B cell (primary cell): Measurements from ENCODE around the gene MAPK10. TPM values are rescaled to one million over a fixed set of nuclear protein-coding genes. Genes with fewer than 3 reads are reported as not detected.

Experiments
- ATAC-seq: fragments of 200-7000 bp; cut with Tn5 transposase; one replicate; pipeline ENCODE4 v1.10.0; 2021; ENCODE audit warnings: low read depth, mild to moderate bottlenecking, moderate number of reproducible peaks, moderate library complexity
- CTCF ChIA-PET: fragments of 350-600 bp; sonication (Branson Sonifier 250); formaldehyde crosslinking; loops from one replicate; lab custom pipeline; 2021; ENCODE audit warnings: antibody characterized with exemption, inconsistent platforms; lab: Charles Lee
- POLR2A ChIA-PET: fragments of 350-600 bp; sonication (Branson Sonifier 250); formaldehyde crosslinking; loops from one replicate; lab custom pipeline; 2021; ENCODE audit warnings: antibody characterized with exemption; lab: Charles Lee
- DNase-seq: peaks from one replicate; pipeline ENCODE4 v3.0.0; 2013
- H2AFZ ChIP-seq: 2 replicates; pipeline ENCODE4 v1.6.1; 2012; ENCODE audit warnings: mild to moderate bottlenecking, low read depth, low read length; ENCODE audit not compliant: insufficient read depth, poor library complexity, severe bottlenecking
- H3K27ac ChIP-seq, 2 donors: 1 replicate in 1 of 2; 2 replicates in 1 of 2; pipeline ENCODE4 v1.5.1; 2012 to 2013; ENCODE audit warnings: low read length in 2 of 2, mild to moderate bottlenecking in 2 of 2, moderate library complexity in 1 of 2
- H3K27me3 ChIP-seq, 4 experiments: fragments of 200-600 bp in 1 of 4; sonication (generic) in 1 of 4; replicated peaks in 1 of 4; 1 replicate in 2 of 4; 2 replicates in 2 of 4; pipeline versions ENCODE4 v1.6.1 to v1.7.0; 2013 to 2016; ENCODE audit warnings: low read length in 3 of 4, mild to moderate bottlenecking in 2 of 4, mixed read lengths in 1 of 4, moderate library complexity in 1 of 4; ENCODE audit not compliant: insufficient read depth in 4 of 4, control insufficient read depth in 3 of 4; ENCODE audit errors: control extremely low read depth in 1 of 4
- H3K36me3 ChIP-seq, 2 experiments: replicated peaks in 1 of 2; 1 replicate in 1 of 2; 2 replicates in 1 of 2; pipeline versions ENCODE4 v1.6.1 to v1.7.1; 2013; ENCODE audit warnings: low read length in 1 of 2; ENCODE audit not compliant: insufficient read depth in 2 of 2, control insufficient read depth in 1 of 2; ENCODE audit errors: control extremely low read depth in 1 of 2, extremely low read depth in 1 of 2
- H3K4me1 ChIP-seq, 2 donors: fragments of 200-600 bp in 1 of 2; sonication (generic) in 1 of 2; 1 replicate in 1 of 2; 2 replicates in 1 of 2; pipeline versions ENCODE4 v1.5.1 to v1.6.1; 2013 to 2017; ENCODE audit warnings: low read length in 2 of 2; ENCODE audit not compliant: control insufficient read depth in 2 of 2, insufficient read depth in 2 of 2
- H3K4me2 ChIP-seq: replicated peaks from 2 replicates; pipeline ENCODE3; 2012; ENCODE audit warnings: mild to moderate bottlenecking, low read depth, low read length; ENCODE audit not compliant: poor library complexity, severe bottlenecking
- H3K4me3 ChIP-seq, 5 experiments: fragments of 200-600 bp in 1 of 5; sonication (generic) in 1 of 5; 1 replicate in 3 of 5; 2 replicates in 2 of 5; pipeline versions ENCODE4 v1.5.1 to v1.7.0; 2011 to 2016; ENCODE audit warnings: low read length in 4 of 5, mild to moderate bottlenecking in 4 of 5, low read depth in 2 of 5, control low read depth in 1 of 5, moderate library complexity in 1 of 5; ENCODE audit not compliant: insufficient read depth in 1 of 5; ENCODE audit errors: control extremely low read depth in 1 of 5, extremely low read depth in 1 of 5
- H3K79me2 ChIP-seq: fragments of 200-600 bp; sonication (generic); one replicate; pipeline ENCODE4 v1.6.0; 2016; ENCODE audit warnings: low read length; ENCODE audit not compliant: control insufficient read depth, insufficient read depth
- H3K9ac ChIP-seq: fragments of 200-600 bp; sonication (generic); 2 replicates; pipeline ENCODE4 v1.6.1; 2017; ENCODE audit warnings: mild to moderate bottlenecking, low read length, moderate library complexity
- H3K9me3 ChIP-seq, 3 donors: one replicate each; pipeline versions ENCODE4 v1.6.1 to v1.7.1; 2013; ENCODE audit warnings: low read length in 2 of 3; ENCODE audit not compliant: control insufficient read depth in 2 of 3, insufficient read depth in 1 of 3; ENCODE audit errors: control extremely low read depth in 1 of 3
- H4K20me1 ChIP-seq: 2 replicates; pipeline ENCODE4 v1.6.0; 2012; ENCODE audit warnings: mild to moderate bottlenecking, low read length; ENCODE audit not compliant: insufficient read depth, control insufficient read depth, poor library complexity, severe bottlenecking
- H3K27ac Mint-ChIP-seq: one replicate; pipeline ENCODE4 v1.8.0; 2021; ENCODE audit warnings: mixed read lengths
- H3K27me3 Mint-ChIP-seq: one replicate; pipeline ENCODE4 v1.8.0; 2021; ENCODE audit warnings: mixed read lengths
- H3K4me1 Mint-ChIP-seq: one replicate; pipeline ENCODE4 v1.8.0; 2021; ENCODE audit warnings: mixed read lengths
- H3K4me3 Mint-ChIP-seq: one replicate; pipeline ENCODE4 v1.8.0; 2021; ENCODE audit warnings: mixed read lengths
- H3K9me3 Mint-ChIP-seq: one replicate; pipeline ENCODE4 v1.8.0; 2022; ENCODE audit warnings: mixed read lengths; ENCODE audit not compliant: insufficient read depth
- EZH2 ChIP-seq: IDR thresholded peaks from 2 replicates; pipeline ENCODE4 v1.6.1; 2012; ENCODE audit warnings: borderline replicate concordance, low read depth, mild to moderate bottlenecking, moderate library complexity, low read length; ENCODE audit not compliant: insufficient read depth, poor library complexity, severe bottlenecking
- WGBS: methylation state at CpG from one replicate; pipeline ENCODE4 v1.1.5; 2013; ENCODE audit warnings: missing lambda C conversion rate; ENCODE audit not compliant: insufficient coverage; 5-methylcytosine and 5-hydroxymethylcytosine counted together
- intact Hi-C: fragments of 100-400 bp; cut with micrococcal nuclease; formaldehyde crosslinking; loops from one replicate; pipeline ENCODE4 v1.10.0; 2022
- polyA plus RNA-seq: library from polyadenylated mRNA; depleted of rRNA; stranded (reverse); fragments of >200 nt; gene quantifications from 2 replicates; pipeline ENCODE4 v1.2.3, GENCODE V29; 2012
- total RNA-seq, 2 donors: library from RNA; stranded (reverse); fragments of 120-200 nt in 1 of 2; gene quantifications; 1 replicate in 1 of 2; 2 replicates in 1 of 2; pipeline versions ENCODE4 v1.2.3 to v1.2.4, GENCODE V29; 2013 to 2022
- TF ChIP-seq, protein P1 (sequence below): fragments of 200-600 bp; IDR thresholded peaks from one replicate; pipeline ENCODE4 v1.8.0; 2022; ENCODE audit warnings: antibody characterized with exemption, mild to moderate bottlenecking

The MAPK10 gene
- total and polyA plus RNA-seq, 2 donors (not counting 1 experiment from before 2014, with no cell fraction given), result 0.03 to 3.1 TPM

DNA sequence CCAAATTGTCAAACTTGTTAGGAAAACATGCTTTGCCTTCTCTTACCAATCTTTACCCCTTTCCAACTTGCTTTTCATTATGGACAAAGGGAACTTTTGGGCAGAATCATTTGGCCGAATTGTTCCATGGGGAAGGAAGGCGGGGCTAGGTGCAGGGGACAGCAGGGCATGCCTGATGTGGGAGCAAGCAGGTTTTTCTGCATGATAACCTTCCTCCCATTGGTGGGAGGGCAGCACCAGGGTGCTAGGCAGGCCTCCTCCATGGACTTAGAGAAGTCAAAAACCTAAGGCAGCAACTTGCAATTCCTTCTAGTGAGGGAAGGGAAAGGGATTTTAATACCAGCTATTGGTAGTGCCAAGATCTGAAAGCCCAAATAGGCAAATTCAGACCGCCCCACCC, 260.5 kb downstream of the MAPK10 start:
- H4K20me1 ChIP-seq, result no peaks in the 10 kb centered on the region
- no peak overlapping the region for H3K9ac ChIP-seq
- TF ChIP-seq, protein P1, sequence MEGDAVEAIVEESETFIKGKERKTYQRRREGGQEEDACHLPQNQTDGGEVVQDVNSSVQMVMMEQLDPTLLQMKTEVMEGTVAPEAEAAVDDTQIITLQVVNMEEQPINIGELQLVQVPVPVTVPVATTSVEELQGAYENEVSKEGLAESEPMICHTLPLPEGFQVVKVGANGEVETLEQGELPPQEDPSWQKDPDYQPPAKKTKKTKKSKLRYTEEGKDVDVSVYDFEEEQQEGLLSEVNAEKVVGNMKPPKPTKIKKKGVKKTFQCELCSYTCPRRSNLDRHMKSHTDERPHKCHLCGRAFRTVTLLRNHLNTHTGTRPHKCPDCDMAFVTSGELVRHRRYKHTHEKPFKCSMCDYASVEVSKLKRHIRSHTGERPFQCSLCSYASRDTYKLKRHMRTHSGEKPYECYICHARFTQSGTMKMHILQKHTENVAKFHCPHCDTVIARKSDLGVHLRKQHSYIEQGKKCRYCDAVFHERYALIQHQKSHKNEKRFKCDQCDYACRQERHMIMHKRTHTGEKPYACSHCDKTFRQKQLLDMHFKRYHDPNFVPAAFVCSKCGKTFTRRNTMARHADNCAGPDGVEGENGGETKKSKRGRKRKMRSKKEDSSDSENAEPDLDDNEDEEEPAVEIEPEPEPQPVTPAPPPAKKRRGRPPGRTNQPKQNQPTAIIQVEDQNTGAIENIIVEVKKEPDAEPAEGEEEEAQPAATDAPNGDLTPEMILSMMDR, result no peak
- no peak for TF ChIP-seq EZH2
- DNase-seq, result no peak
- H3K4me1 ChIP-seq, result no peaks in the 10 kb centered on the region
- WGBS, result 100% methylated on average over 1 of the region's 3 CpGs
- CTCF ChIA-PET, result no interaction called here
- no peak for ATAC-seq
- no peak overlapping the region for H3K4me2 ChIP-seq
- no peaks in the 10 kb centered on the region for H3K9me3 ChIP-seq
- Mint-ChIP-seq H3K4me1 (no peaks in the 10 kb centered on the region), H3K4me3 (no peak overlapping the region), H3K27ac (no peak overlapping the region), H3K27me3 (peaks cover 3% of the 10 kb centered on the region), H3K9me3 (no peaks in the 10 kb centered on the region)
- no peak overlapping the region for H3K27ac ChIP-seq
- no peak overlapping the region for H3K4me3 ChIP-seq
- no peak overlapping the region for H2AFZ ChIP-seq
- H3K79me2 ChIP-seq, result no peaks in the 10 kb centered on the region
- intact Hi-C loops, result no loop called here
- H3K27me3 ChIP-seq, result no peaks in the 10 kb centered on the region
- POLR2A ChIA-PET, result no interaction called here
- no peaks in the 10 kb centered on the region for H3K36me3 ChIP-seq

DNA sequence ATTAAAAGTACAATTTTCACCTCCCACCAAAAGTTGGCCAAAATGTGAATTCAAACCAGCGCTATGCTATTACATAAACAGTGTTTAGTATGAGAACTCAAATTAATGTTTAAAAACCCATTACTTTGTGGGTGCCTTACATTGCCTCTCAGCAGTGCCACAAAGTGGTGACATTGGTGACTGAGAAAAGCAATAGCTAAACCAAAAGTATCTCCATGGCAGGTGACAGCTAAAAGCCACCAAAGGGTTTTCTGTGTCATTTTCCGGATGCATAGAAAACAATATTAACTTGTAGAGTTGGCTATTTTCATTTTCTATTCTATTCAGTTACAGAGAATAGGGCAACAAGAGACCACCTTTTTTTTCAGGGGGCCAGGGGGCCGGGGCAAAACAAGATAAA, 261.2 kb downstream of the MAPK10 start:
- ATAC-seq (no peak), DNase-seq (no peak)
- WGBS, result no CpG with 5 or more reads among the region's 3 CpGs
- Histone ChIP-seq H3K79me2 (no peaks in the 10 kb centered on the region), H3K4me3 (no peak overlapping the region), H3K4me1 (no peaks in the 10 kb centered on the region), H4K20me1 (no peaks in the 10 kb centered on the region), H3K36me3 (no peaks in the 10 kb centered on the region), H3K9ac (no peak overlapping the region), H3K27ac (no peak overlapping the region), H2AFZ (no peak overlapping the region), H3K27me3 (no peaks in the 10 kb centered on the region), H3K9me3 (no peaks in the 10 kb centered on the region), H3K4me2 (no peak overlapping the region)
- Mint-ChIP-seq H3K27me3 (peaks cover 3% of the 10 kb centered on the region), H3K9me3 (no peaks in the 10 kb centered on the region), H3K4me3 (no peak overlapping the region), H3K27ac (no peak overlapping the region), H3K4me1 (no peaks in the 10 kb centered on the region)
- TF ChIP-seq EZH2, result no peak
- TF ChIP-seq, protein P1, result no peak
- CTCF ChIA-PET, result no interaction called here
- intact Hi-C loops, result no loop called here
- POLR2A ChIA-PET, result no interaction called here
